NCI-H1417 (cell line): Measurements from ENCODE around the gene ALPL.

Experiments used
- DNase-seq, 3 experiments: peaks; one replicate each; lab custom pipeline; 2025; lab: John Stamatoyannopoulos, UW

ALPL gene

DNA sequence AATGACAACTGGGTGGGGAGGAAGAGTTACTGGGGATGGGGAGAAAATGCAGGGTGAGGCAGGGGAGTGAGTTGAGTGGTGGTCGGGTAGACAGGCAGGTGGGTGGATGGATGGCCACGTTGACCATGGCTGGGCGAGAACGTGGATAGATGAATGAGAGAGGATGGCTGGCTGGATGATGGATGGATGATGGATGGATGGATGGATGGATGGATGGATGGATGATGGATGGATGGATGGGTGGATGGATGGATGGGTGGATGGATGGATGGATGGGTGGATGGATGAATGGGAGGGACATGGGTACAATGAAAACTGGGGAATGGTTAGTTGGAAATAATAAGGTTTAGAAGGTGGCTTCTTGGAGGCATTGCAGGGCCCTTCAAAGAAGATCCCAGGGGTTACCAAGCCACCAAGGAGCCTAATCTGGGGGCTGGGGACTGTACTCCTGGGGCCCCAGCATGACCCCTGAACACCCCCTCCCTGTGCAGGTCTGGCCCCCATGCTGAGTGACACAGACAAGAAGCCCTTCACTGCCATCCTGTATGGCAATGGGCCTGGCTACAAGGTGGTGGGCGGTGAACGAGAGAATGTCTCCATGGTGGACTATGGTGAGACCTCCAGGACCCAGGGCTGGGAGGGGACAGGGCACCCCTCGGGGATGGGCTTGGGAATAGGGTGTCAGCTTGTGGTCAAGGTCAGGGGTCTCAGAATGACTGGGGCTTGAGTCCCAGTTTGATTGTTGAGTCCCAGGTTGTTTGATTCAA, 67.0 kb downstream of the ALPL start:
- no peak for DNase-seq

DNA sequence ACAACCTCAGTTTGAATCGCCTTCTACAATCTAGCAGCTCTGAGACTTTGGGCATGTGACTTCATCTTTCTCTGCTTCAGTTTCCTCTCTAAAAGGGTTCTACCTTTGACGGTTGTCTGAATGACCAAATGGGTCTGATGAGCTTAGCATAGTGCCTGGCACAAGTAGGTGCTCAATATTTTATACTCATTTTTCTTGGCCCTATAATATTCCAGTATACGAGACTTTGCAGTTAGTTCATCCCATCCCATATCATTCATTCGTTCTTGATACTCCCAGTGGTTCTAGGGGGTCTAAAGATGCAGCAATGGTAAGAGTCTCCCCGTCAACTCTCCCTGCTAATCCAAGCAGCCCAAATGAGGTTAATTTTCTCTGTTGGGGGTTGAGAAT, 67.6 kb downstream of the ALPL start:
- no peak for DNase-seq

DNA sequence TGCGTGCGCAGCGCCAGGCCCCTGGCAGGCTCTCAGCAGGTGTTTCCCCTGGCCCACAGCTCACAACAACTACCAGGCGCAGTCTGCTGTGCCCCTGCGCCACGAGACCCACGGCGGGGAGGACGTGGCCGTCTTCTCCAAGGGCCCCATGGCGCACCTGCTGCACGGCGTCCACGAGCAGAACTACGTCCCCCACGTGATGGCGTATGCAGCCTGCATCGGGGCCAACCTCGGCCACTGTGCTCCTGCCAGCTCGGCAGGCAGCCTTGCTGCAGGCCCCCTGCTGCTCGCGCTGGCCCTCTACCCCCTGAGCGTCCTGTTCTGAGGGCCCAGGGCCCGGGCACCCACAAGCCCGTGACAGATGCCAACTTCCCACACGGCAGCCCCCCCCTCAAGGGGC, 68.1 kb downstream of the ALPL start:
- no peak for DNase-seq

DNA sequence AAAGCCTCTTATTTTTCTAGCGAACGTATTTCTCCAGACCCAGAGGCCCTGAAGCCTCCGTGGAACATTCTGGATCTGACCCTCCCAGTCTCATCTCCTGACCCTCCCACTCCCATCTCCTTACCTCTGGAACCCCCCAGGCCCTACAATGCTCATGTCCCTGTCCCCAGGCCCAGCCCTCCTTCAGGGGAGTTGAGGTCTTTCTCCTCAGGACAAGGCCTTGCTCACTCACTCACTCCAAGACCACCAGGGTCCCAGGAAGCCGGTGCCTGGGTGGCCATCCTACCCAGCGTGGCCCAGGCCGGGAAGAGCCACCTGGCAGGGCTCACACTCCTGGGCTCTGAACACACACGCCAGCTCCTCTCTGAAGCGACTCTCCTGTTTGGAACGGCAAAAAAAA, 68.7 kb downstream of the ALPL start:
- no peak for DNase-seq

DNA sequence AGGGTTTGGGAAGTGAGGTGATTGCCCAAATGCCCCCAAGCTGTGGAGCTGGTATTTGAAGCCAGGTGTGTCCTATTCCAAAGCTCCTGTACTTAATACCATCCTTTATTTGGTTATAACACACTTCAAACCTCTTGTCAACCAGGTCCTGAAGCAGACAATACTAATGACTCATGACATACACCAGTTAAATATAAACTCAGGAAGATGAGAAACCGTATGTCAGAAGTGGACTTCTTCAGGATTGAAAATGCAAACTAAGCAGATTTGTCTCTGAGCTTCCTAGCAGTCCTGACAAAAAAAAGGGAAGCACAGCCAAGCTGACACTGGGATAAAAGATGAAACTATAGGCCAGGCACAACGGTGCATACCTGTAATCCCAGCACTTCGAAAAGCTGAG, 70.6 kb downstream of the ALPL start:
- peak in 2 of 3 experiments; percentile 19 to 56 for DNase-seq

DNA sequence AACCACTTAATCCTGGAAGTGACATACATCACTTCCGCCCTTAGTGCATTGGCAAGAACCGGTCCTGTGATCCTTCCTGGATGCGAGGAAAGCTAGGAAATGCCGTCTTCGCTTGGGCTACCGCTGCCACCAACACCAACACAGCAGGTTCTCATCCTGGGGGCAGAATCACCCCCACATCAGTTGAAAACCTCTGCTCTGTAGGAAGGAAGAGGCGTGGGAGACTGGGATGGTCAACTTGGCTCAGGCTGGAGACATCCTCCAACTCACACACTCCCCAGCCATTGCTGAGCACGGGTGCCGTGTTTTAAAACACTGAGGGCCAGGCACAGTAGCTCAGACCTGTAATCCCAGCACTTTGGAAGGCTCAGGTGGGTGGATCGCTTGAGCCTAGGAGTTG, 74.9 kb downstream of the ALPL start:
- no peak for DNase-seq

DNA sequence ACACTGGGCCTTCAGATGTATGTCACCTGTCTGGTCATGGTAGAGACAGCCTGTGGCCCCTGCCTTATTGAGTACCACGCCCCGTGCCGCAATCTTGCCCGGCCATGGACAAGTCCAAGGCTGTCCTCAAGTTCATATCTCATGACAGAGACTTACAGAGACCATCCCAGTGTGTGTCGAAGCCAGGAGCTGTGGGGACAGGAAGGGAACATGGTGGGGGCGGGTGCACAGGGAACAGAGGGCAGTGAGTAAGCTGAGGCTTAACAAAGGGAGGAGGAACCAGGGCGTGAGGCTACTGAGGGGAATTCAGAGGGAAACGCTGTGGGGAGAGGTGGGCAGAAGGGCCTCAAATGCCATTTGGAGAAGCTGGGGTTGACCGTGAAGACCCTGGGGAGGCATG, 75.8 kb downstream of the ALPL start:
- no peak for DNase-seq

DNA sequence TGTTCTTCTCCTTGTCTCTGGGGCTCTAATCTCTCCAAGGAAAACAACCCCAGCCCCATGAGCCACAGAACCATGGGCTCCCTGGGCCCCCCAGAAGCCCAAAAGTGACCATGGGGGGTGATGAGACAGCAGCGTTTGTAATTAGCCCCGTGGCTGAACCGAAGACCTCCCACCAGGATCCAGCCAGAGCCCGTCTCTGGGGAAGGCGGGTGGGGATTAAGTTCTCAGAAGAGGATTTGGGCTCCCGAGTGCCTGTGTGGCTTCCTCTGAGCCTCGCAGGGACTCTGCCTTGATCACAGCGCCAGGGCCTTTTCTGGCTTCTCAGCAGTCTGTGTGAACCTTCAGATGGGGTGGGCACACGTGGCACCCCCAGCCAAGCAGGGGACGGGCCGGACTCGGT, 77.0 kb downstream of the ALPL start:
- DNase-seq: no peak

DNA sequence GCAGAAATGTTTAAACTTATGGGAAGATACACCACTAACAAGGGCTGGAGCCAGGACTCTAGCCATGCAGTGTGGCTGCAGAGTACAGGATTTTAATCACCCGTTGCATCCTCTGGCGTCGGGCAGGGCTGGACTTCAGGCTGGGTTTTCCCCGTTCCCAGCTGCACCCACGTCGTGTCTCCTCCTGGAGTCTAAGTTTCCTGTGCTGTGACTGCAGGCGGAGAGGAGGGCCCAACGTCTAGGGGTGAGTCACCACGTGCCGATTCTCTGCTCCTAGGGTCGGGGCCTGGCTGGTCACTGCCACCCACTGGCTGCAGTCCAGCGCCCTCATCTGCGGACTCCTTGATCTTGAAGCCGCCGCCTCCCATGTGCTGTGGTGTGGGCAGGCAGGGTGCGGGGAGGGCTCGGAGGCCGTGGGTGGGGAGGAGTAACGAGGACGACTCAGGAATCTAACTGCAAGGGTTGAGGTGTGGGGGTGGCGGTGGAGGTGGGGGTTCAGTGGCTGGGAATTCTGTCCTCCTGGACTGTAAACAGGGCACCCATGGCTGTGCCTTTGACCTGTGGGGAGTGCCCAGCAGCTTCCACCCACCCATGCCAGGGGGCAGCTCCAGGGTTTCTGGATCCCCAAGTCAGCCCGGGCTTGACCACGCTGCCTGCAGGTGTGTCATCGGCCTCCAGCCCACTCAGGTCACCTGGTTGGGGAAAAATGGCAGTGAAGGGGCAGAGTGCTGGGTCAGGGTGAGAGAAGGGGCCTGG, 77.8 kb downstream of the ALPL start:
- peak in 1 of 3 experiments; percentile 14 for DNase-seq

DNA sequence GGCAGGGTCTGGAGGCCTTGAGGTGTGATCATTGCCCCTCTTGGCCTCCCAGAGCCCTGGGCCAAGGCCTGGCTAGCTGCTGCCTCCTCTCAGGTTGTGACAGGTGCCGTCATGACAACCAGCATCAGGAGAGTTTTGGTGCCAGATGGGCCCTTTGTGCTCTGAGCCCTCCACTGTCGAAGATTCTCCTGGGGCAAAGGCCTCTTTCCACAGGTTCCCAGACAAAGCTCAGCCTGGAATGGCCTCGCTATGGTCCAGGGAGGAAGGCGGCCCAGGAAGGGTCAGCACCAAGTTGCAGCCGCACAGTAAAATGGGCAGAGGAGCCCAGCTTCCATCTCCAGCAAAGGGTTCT, 78.4 kb downstream of the ALPL start:
- peak in 1 of 3 experiments; percentile 39 for DNase-seq

DNA sequence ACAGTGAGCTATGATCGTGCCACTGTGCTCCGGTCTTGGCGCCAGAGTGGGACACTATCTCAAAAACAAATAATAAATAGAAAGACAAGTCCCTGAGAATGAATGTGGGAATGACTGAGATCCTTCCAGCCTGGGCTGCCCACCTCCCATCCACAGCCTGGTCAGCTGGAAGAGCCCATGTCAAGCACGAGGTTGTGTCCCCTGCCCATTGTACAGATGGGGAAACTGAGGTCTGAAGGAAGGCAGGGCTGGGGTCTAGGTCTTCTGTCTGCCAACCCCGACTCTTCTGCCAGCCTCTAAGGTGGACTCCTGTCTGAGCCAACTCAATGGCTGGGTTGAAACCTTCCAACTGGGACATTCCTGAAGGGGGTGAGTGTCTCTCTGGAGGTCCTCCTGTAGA, 80.4 kb downstream of the ALPL start:
- no peak for DNase-seq

DNA sequence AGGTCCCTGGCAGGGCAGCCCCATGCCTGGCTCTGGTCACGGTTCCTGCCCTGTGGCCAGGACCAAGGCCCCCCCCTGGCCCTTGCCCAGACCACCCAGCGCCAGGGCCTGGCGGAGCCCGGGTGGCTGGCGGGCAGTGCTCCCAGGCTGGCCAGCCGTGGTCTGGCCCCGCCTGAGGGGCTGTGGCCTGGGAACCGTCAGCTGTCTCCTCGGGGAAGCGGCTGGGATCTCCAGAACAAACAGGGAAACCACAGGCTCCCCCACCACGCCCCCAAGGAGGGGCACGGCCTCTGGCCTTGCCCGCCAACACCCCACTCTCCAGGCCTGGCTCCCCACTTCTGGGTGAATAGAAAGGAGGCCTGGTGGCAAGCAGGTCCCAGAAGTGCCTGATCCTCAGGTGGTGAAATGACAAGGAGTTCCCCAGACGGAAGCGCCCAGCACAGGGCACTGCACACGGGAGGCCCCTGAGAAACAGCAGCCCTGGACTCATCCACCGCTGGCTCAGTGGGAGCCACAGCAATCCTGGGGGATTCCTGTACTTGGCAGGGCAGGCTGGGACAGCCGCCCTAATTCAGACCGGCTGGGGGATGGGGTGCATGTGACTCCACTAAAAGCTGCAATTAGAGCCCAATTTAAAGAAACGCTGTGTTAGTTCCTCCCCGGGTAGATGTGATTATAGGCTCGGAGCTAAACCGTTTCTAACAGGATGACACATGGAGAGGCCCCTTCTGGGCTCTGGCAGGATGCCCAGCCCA, 81.1 kb downstream of the ALPL start:
- DNase-seq: peak in 2 of 3 experiments; percentile 69 to 84

DNA sequence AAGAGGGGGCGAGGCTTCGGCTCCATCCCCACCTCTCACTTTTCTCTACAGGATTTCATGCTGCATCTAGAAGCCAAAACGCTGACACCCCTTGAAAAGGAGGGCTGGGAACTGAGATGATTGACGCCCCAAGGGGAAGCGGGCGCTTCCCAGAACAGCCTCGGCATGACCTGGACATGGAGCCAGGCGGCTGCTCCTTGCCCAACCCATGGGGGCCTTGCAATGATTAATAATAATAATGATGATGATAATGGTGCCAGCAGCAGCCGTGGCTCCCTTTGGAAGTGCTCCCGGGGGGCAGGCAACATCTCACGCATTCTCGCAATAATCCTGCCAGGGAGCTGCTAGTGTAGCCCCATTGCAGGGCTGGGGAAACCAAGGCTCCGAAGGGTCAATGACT, 81.7 kb downstream of the ALPL start:
- DNase-seq: no peak

DNA sequence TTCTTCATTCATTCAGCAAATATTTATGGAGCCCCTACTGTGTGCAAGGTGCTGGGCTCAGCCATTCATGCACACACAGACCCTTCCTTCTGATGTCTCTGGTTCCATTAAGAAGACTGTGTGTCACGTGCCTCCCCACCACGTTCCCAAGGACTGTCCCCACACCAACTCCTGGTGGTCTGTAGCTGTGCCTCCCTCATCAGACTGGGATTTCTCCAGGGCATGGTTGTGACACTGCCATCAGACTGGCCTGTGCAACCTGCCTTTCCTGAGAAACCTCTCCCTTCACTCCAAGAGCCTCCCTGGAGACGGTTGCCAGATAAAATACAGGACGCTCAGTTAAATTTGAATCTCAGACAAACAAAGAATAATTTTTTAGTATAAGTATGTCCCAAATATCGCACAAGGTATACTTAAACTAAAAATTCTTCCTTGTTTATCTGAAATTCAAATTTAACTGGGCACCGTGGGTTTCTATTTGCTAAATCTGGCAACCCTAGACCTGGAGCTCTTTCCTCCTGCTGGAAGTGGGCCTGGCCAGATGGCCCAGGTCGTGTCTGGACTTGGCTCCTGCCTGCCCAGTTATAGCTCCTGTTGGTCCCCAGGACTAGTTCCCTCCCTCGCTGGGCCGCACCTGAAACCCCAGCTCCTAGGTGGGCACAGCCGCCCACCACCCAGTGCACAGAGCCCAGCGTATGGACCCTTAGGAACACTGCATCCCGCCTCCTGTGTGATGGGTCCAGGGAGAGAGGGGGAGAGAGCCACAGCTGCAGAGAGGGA, 83.1 kb downstream of the ALPL start:
- DNase-seq: peak in 1 of 3 experiments; percentile 13

DNA sequence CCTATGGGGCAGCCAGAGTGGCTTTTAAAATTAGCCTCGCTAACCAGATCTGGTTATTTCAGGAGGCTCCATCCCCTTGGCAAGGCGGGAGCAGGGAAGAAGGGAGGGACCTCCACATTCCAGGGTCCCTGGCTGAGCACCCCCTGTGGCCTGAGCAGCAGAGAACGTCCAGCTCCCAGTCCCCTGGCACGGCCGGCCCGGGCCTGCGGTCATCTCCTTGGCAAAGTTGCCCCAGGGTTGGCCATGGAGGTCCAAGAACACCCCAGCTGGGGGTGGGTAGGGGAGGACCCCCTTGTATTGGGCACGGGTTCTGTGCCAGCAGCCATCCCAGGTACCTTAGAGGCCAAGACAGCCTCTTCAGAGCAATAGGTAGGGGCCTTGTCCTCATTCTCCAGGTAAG, 84.0 kb downstream of the ALPL start:
- no peak for DNase-seq

DNA sequence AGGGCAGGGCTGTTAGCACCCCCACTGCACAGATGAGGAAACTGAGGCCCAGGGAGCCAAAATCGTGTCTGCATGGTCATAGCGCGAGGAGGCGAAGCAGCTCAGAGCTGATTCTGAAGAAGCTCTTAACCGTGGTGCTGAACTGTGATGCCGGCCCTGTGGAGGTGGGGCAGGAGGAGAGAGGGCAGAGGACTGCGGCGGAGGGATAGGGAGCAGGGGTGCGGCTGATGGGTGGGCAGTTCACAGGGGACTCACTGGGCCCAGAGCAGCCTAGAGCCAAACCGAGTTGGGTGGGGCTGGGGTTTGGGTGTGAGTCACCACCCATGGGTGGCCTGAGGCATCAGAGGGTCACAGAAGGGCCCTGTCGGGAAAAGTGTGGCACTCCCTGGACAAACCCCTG, 85.3 kb downstream of the ALPL start:
- no peak for DNase-seq

DNA sequence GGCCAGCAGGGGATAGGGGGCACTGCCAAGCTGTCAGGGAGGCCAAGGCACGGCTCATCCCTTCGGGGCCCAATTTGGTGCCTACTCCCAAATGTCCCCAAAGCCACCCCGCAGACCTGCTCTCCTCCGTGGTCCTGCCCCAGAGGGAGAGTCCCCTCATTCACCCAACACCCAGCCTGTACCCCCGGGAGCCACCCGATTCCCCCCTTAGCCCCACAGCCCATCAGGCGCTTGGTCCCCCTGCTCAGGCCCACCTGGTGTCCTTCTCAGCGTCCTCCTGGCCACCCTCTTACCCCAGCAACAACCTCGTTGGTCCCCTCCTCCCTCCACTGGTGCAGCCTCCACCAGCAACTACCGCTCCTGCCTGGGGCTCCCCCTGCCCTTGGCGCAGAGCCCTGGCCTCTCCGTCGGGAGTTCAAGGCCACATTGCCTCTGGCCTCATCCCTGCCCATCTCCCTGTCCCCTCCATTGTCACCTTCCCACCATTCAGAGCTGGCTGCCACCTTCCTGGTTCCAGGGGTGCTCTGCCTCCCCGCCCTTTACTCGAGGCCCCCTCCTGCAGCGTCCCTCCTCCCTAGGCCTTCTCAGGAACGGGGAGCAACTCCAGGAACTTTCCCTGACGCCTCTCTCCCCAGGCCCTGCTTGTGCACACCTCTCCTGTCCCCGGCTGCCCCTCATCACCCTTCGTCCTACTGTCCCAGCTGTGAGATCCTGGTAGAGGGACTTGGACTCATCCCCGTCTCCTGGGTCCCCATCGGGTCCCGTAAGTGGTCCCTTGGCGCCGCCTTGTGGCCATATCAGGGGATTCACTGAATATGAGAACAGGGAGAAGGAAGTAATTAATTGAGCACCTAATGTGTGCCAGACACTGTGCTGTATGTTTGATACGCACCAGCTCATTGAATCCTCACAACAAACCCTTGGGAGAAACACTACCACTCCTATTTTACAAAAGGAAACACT, 86.0 kb downstream of the ALPL start:
- DNase-seq: peak in 2 of 3 experiments; percentile 20 to 36

DNA sequence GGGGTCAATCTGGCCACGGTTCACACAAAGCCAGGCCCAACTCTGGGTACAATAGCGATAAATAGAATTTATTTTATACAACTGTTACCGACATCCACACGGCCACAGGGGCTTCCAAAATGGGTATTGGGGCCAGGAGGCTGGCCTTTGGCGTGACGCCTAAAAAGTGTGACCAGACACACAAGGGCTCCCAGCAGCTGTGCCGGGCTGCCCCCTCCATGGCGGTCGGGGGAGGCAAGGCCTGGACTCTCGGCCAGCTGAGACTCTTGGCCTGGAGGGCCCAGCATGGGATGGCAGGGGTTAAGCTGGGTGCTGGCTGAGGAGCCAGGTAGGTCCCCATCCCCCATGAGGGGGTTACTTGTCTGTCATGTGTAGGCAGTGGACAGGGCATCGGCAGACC, 87.0 kb downstream of the ALPL start:
- DNase-seq: no peak

DNA sequence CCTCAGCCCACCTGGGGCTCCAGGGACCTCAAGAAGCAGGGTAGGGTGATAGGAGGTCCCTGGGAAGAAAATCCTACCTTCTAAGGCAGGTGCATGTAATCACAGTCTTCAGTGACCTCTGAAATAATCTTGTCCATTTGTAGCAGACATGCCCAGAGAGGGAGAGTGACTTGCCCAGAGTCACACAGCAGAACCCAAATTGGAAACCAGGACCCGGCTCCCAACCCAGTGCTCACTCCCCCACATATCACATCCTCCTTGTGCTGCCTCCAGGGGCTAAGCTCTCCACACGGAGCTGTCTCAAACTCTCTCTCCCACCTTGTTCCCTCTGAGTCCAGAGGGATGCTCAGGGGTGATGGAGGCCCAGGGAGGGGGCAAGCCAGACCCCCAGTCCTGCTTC, 87.4 kb downstream of the ALPL start:
- no peak for DNase-seq

DNA sequence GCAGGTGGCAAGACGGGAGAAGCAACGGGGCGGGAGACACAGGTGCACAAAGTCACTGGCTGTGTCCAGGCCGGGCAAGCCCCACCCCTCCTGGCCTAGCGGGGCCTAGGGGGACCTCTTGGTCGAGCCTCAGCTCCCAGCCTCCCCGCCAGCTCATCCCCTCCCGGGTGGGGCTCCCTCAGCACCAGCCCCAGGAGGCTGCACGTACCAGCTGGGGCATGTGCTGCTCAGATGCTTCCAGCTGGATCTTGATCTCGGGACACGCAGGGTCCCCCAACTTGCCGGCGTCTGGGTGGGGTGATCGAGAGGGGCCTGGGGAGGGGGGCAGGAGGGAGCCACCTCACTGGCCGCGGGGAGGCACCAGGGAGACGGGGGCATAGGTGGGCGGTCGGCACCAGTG, 88.5 kb downstream of the ALPL start:
- no peak for DNase-seq

DNA sequence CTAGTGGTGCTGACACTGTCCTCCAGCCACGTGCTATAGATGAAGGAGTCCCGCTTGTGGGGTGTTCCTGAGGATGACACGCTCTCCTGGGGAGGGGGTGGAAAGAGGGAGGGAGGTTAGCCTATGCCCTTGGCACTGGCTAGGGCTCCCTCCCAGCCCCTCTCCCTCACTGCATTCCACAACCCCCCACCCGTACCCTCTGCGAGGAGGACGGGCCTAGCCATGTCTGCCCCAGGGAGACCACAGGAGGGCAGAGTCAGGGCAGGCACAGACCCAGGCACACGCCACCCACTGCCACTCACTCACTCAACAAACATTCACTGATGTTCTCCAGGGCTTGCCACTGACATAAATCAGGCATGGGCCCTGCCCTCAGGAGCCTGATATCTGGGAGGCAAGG, 89.2 kb downstream of the ALPL start:
- no peak for DNase-seq
